Naive thymus-derived CD4-positive, alpha-beta T cell (primary cell): ENCODE measurements around the gene ZDHHC14. TPM values are rescaled to one million over a fixed set of nuclear protein-coding genes. Genes with fewer than 3 reads are reported as not detected.
A peak's percentile ranks its signal among the peaks of the same experiment; 100 is the strongest.

Experiments
- ATAC-seq: fragments of 150-1000 bp; cut with Tn5 transposase; 2 replicates; pipeline ENCODE4 v1.10.0; 2021; ENCODE audit warnings: mild to moderate bottlenecking, moderate library complexity
- CTCF ChIA-PET: fragments of 350-600 bp; sonication (Branson Sonifier 250); formaldehyde crosslinking; loops from one replicate; lab custom pipeline; 2021; ENCODE audit warnings: antibody characterized with exemption; lab: Charles Lee
- POLR2A ChIA-PET: fragments of 350-600 bp; sonication (Branson Sonifier 250); formaldehyde crosslinking; loops from one replicate; lab custom pipeline; 2021; ENCODE audit warnings: antibody characterized with exemption, inconsistent platforms; lab: Charles Lee
- DNase-seq, 9 donors: peaks; one replicate each; pipeline versions ENCODE4 v3.0.0 to v3.0.0-alpha.2; 2020 to 2022; ENCODE audit warnings: mixed read lengths in 1 of 9
- H3K27ac ChIP-seq: one replicate; pipeline ENCODE4 v1.7.0; 2013; ENCODE audit warnings: mild to moderate bottlenecking, low read depth, low read length, moderate library complexity
- H3K27me3 ChIP-seq, 2 donors: one replicate each; pipeline ENCODE4 v1.7.0; 2013; ENCODE audit warnings: low read length in 2 of 2, mild to moderate bottlenecking in 2 of 2, moderate library complexity in 2 of 2; ENCODE audit not compliant: control insufficient read depth in 2 of 2, insufficient read depth in 2 of 2
- H3K36me3 ChIP-seq, 3 experiments: 1 replicate in 2 of 3; 2 replicates in 1 of 3; pipeline ENCODE4 v1.7.0; 2013; ENCODE audit warnings: low read length in 3 of 3, mild to moderate bottlenecking in 3 of 3, moderate library complexity in 1 of 3; ENCODE audit not compliant: insufficient read depth in 3 of 3, control insufficient read depth in 2 of 3
- H3K4me1 ChIP-seq, 2 donors: one replicate each; pipeline ENCODE4 v1.7.0; 2013; ENCODE audit warnings: low read length in 2 of 2, mild to moderate bottlenecking in 2 of 2, moderate library complexity in 1 of 2; ENCODE audit not compliant: control insufficient read depth in 2 of 2, insufficient read depth in 2 of 2
- H3K4me3 ChIP-seq: 2 replicates; pipeline ENCODE4 v1.7.0; 2013; ENCODE audit warnings: mild to moderate bottlenecking, low read length
- H3K9me3 ChIP-seq, 3 experiments: 1 replicate in 2 of 3; 2 replicates in 1 of 3; pipeline ENCODE4 v1.7.0; 2013; ENCODE audit warnings: low read length in 3 of 3; ENCODE audit not compliant: control insufficient read depth in 2 of 3
- H3K27ac Mint-ChIP-seq, 9 donors: one replicate each; pipeline ENCODE4 v1.8.0; 2020 to 2022; ENCODE audit warnings: mixed read lengths in 9 of 9, mild to moderate bottlenecking in 8 of 9, moderate library complexity in 5 of 9, inconsistent platforms in 2 of 9
- H3K27me3 Mint-ChIP-seq, 5 donors: one replicate each; pipeline ENCODE4 v1.8.0; 2021 to 2022; ENCODE audit warnings: mixed read lengths in 5 of 5, mild to moderate bottlenecking in 1 of 5
- H3K36me3 Mint-ChIP-seq, 5 donors: one replicate each; pipeline ENCODE4 v1.8.0; 2020 to 2022; ENCODE audit warnings: mixed read lengths in 5 of 5, mild to moderate bottlenecking in 3 of 5, inconsistent platforms in 1 of 5
- H3K4me1 Mint-ChIP-seq, 7 donors: one replicate each; pipeline ENCODE4 v1.8.0; 2020 to 2022; ENCODE audit warnings: mixed read lengths in 7 of 7, mild to moderate bottlenecking in 3 of 7, inconsistent platforms in 1 of 7
- H3K4me3 Mint-ChIP-seq, 10 donors: one replicate each; pipeline ENCODE4 v1.8.0; 2020 to 2022; ENCODE audit warnings: mild to moderate bottlenecking in 10 of 10, mixed read lengths in 10 of 10, moderate library complexity in 6 of 10, inconsistent platforms in 2 of 10
- H3K9me3 Mint-ChIP-seq, 11 donors: one replicate each; pipeline ENCODE4 v1.8.0; 2020 to 2022; ENCODE audit warnings: mixed read lengths in 11 of 11, mild to moderate bottlenecking in 4 of 11, inconsistent platforms in 1 of 11, moderate library complexity in 1 of 11
- intact Hi-C, 2 donors: fragments of 100-400 bp; cut with micrococcal nuclease; formaldehyde crosslinking; loops; one replicate each; pipeline ENCODE4 v1.15.1; 2023
- polyA plus RNA-seq, 2 donors: library from polyadenylated mRNA; unstranded; fragments of 300-500 nt; fragmentation: Illumina TruSeq; gene quantifications; one replicate each; pipeline ENCODE4 v1.2.3, GENCODE V29; 2021
- total RNA-seq, 6 experiments: library from RNA in 5 of 6; stranded (reverse) in 5 of 6; gene quantifications; 1 replicate in 5 of 6; 2 replicates in 1 of 6; pipeline ENCODE4 v1.2.3 and lab custom pipeline; 2021 to 2026

Gene ZDHHC14
- total and polyA plus RNA-seq, 7 experiments from 2014 or later = 0.13 to 18.2 (median 0.95) TPM

GRCh38 chr6:157609556-157609955 is 228.6 kb downstream of the ZDHHC14 start:
- Histone ChIP-seq H3K27me3 (no peaks in the 10 kb centered on the region), H3K9me3 (no peaks in the 10 kb centered on the region), H3K36me3 (no peaks in the 10 kb centered on the region), H3K4me1 (no peaks in the 10 kb centered on the region), H3K27ac (no peak overlapping the region), H3K4me3 (no peak overlapping the region)
- ATAC-seq = no peak
- Mint-ChIP-seq H3K9me3 (peaks cover 0 to 1% (median 0%) of the 10 kb centered on the region in 11 donors), H3K4me1 (peaks cover 0 to 12% (median 0%) of the 10 kb centered on the region in 7 donors), H3K27me3 (no peaks in the 10 kb centered on the region), H3K27ac (no peak overlapping the region), H3K36me3 (no peaks in the 10 kb centered on the region), H3K4me3 (no peak overlapping the region)
- CTCF ChIA-PET = no interaction called here
- no peak for DNase-seq
- POLR2A ChIA-PET = no interaction called here
- intact Hi-C loops = no loop called here

DNA sequence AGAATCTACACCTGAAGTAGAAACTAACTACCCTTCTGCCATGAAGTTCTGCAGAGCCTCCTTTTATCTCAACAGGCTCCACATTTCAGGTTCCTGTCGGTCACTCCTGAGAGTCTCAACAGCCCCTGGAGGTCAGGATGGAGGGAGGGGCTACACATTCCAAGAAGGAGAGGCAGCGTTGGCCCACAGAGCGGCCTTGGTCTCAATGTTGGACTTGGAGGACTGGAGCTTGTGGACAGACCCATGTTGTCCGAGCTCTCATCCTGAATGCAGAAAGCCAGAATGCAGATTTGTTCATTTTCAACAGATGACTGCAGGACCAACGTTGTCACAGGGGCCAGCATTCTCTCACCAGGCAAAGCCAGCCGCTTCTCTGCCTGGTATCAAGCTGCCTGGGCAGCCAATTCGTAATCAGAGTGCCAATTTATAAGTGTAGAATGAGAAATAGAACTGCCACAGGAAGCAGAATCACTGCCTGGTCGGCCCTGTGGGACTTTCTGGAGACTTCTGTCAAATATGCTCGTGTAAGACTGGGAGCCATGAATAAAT is 229.5 kb downstream of the ZDHHC14 start:
- H3K4me3 Mint-ChIP-seq = no peak overlapping the region
- ChIA-PET POLR2A (no interaction called here), CTCF (no interaction called here)
- Histone ChIP-seq H3K27me3 (no peaks in the 10 kb centered on the region), H3K27ac (no peak overlapping the region), H3K4me1 (no peaks in the 10 kb centered on the region), H3K36me3 (no peaks in the 10 kb centered on the region), H3K9me3 (no peaks in the 10 kb centered on the region), H3K4me3 (no peak overlapping the region)
- DNase-seq = no peak
- intact Hi-C loops = no loop called here
- no peak overlapping the region for H3K27ac Mint-ChIP-seq
- no peaks in the 10 kb centered on the region for H3K36me3 Mint-ChIP-seq
- peaks cover 0 to 1% (median 0%) of the 10 kb centered on the region in 11 donors for H3K9me3 Mint-ChIP-seq
- no peak for ATAC-seq
- peaks cover 0 to 12% (median 0%) of the 10 kb centered on the region in 7 donors for H3K4me1 Mint-ChIP-seq
- no peaks in the 10 kb centered on the region for H3K27me3 Mint-ChIP-seq

DNA sequence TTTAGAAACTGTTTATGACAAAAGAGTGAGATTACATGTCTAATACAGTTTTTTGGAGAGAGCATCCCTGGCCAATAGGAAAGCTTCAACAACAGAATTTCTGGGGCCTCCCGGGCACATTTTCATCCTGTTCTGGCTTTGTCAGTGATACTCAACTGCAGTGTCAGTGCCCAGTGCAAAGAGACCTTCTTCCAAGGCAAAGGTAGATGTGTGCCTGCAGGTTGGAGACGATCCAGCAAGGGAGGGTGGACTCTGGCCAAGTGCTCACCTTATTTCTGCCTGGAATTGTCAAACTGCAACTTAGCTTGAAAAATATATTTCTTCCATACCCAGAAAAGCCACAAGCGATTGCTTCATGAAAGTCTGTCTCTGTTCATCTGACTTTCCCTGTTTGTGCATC is 230.4 kb downstream of the ZDHHC14 start:
- Mint-ChIP-seq H3K27me3 (no peaks in the 10 kb centered on the region), H3K4me3 (no peak overlapping the region), H3K4me1 (peaks cover 0 to 12% (median 0%) of the 10 kb centered on the region in 7 donors), H3K27ac (no peak overlapping the region), H3K9me3 (peaks cover 0 to 1% (median 0%) of the 10 kb centered on the region in 11 donors), H3K36me3 (no peaks in the 10 kb centered on the region)
- Histone ChIP-seq H3K36me3 (no peaks in the 10 kb centered on the region), H3K4me1 (no peaks in the 10 kb centered on the region), H3K9me3 (no peaks in the 10 kb centered on the region), H3K4me3 (no peak overlapping the region), H3K27ac (no peak overlapping the region), H3K27me3 (no peaks in the 10 kb centered on the region)
- ChIA-PET POLR2A (no interaction called here), CTCF (no interaction called here)
- DNase-seq = no peak
- no peak for ATAC-seq
- intact Hi-C loops = no loop called here

DNA sequence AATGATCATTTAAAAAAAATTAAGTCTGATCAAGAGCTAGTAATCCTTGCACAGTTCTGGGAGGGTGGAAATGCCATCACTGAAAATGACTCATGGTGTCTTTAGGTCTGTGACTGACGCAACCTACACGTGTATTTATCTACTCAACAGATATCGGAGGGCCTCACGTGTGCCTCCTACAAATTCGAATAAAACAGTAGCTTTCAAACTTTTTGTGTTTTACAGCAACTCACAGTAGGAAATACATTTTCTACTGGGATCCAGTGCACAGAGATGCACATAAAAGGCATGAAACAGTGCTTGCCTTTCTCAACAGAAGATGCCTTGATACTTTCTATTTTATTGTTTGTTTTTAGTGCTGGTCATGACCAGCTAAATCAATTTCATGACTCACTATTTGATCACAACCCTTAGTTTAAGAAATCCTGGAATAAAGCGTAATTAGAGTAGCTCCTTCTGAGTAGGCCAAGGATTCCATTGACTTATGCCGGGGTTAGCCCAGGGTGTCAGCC is 232.1 kb downstream of the ZDHHC14 start:
- POLR2A ChIA-PET = no interaction called here
- H3K27me3 ChIP-seq = no peaks in the 10 kb centered on the region
- H3K27me3 Mint-ChIP-seq = no peaks in the 10 kb centered on the region
- no peak overlapping the region for H3K27ac ChIP-seq
- H3K9me3 Mint-ChIP-seq = peaks cover 0 to 1% (median 0%) of the 10 kb centered on the region in 11 donors
- H3K27ac Mint-ChIP-seq = no peak overlapping the region
- intact Hi-C loops = no loop called here
- CTCF ChIA-PET = interaction anchor here (0.7 kb wide), 1 partner anchor 383 kb away, joined by 7 read pairs; no protein-coding TSS in a partner anchor
- ATAC-seq = no peak
- H3K4me3 ChIP-seq = no peak overlapping the region
- no peaks in the 10 kb centered on the region for H3K36me3 ChIP-seq
- H3K36me3 Mint-ChIP-seq = peaks cover 0 to 3% (median 0%) of the 10 kb centered on the region in 5 donors
- H3K9me3 ChIP-seq = no peaks in the 10 kb centered on the region
- H3K4me1 Mint-ChIP-seq = peaks cover 0 to 7% (median 0%) of the 10 kb centered on the region in 7 donors
- DNase-seq = no peak
- no peaks in the 10 kb centered on the region for H3K4me1 ChIP-seq
- H3K4me3 Mint-ChIP-seq = no peak overlapping the region

DNA sequence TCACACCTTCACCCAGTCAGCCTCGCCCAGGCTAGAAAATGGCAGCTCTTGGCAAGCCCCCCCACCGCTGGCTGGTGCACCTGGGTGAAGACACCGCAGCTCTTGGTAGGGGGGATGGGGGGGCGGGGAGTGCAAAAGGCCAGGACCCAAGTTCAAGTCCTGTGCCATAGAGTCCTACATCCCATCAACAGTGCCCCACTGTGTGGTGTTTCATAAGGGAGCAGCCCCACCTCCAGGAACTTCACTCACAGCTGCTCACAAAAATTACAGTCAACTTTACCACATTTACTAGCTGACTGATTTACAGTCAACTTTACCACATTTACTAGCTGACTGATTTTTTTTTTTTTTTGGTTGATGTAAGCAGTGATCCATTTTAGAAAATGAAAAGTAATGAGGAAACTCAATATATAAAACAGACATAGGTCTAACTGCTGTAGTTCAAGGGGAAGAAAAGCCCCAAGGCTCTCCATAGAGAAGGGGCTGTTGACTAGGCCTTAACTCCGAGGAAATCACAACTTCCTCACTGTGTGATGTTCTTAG is 233.1 kb downstream of the ZDHHC14 start:
- POLR2A ChIA-PET = no interaction called here
- peaks cover 0 to 3% (median 0%) of the 10 kb centered on the region in 5 donors for H3K36me3 Mint-ChIP-seq
- Histone ChIP-seq H3K9me3 (no peaks in the 10 kb centered on the region), H3K27ac (no peak overlapping the region), H3K36me3 (no peaks in the 10 kb centered on the region), H3K4me1 (no peaks in the 10 kb centered on the region), H3K27me3 (no peaks in the 10 kb centered on the region), H3K4me3 (no peak overlapping the region)
- H3K4me3 Mint-ChIP-seq = no peak overlapping the region
- H3K9me3 Mint-ChIP-seq = peaks cover 0 to 1% (median 0%) of the 10 kb centered on the region in 11 donors
- DNase-seq = no peak
- no peak overlapping the region for H3K27ac Mint-ChIP-seq
- intact Hi-C loops = no loop called here
- CTCF ChIA-PET = no interaction called here
- H3K4me1 Mint-ChIP-seq = peaks cover 0 to 7% (median 0%) of the 10 kb centered on the region in 7 donors
- ATAC-seq = peak; percentile 36
- H3K27me3 Mint-ChIP-seq = no peaks in the 10 kb centered on the region

GRCh38 chr6:157615420-157615769 is 234.4 kb downstream of the ZDHHC14 start:
- Histone ChIP-seq H3K36me3 (no peaks in the 10 kb centered on the region), H3K4me3 (no peak overlapping the region), H3K27me3 (no peaks in the 10 kb centered on the region), H3K4me1 (no peaks in the 10 kb centered on the region), H3K9me3 (no peaks in the 10 kb centered on the region), H3K27ac (no peak overlapping the region)
- Mint-ChIP-seq H3K27me3 (no peaks in the 10 kb centered on the region), H3K27ac (no peak overlapping the region), H3K4me3 (no peak overlapping the region), H3K9me3 (peaks cover 0 to 1% (median 0%) of the 10 kb centered on the region in 11 donors), H3K4me1 (peaks cover 0 to 7% (median 0%) of the 10 kb centered on the region in 7 donors), H3K36me3 (peaks cover 0 to 3% (median 0%) of the 10 kb centered on the region in 5 donors)
- DNase-seq (no peak), ATAC-seq (peak; percentile 36)
- ChIA-PET POLR2A (no interaction called here), CTCF (interaction anchor here (1.0 kb wide), 1 partner anchor 20 kb away, joined by 3 read pairs; no protein-coding TSS in a partner anchor)
- intact Hi-C loops = no loop called here

DNA sequence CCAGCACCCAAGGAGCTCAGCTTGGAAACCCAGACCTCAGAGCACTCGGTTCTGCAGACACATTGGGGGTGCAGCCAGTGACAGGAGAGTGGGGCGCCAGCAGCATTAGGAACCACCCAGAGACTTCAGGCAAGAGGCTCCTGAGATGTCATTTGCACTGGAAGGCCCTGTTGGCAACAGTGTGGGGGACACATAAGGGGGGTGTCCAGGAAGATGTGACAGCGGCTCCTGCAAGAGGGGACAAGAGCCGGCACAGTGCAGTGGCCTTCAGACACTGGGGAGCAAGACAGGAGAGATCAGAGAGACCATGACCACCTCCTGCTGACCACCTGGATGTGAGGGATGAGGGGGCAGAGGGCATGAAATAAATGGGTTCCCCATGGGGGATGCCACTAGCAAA is 235.0 kb downstream of the ZDHHC14 start:
- Mint-ChIP-seq H3K9me3 (peaks cover 0 to 1% (median 0%) of the 10 kb centered on the region in 11 donors), H3K27ac (no peak overlapping the region)
- CTCF ChIA-PET = no interaction called here

More for the DNA sequence above, 235.0 kb downstream of the ZDHHC14 start:
- DNase-seq (no peak), ATAC-seq (no peak)
- intact Hi-C loops = no loop called here
- H3K4me3 ChIP-seq = no peak overlapping the region
- Mint-ChIP-seq H3K27me3 (no peaks in the 10 kb centered on the region), H3K36me3 (peaks cover 0 to 3% (median 0%) of the 10 kb centered on the region in 5 donors), H3K4me1 (peaks cover 0 to 7% (median 0%) of the 10 kb centered on the region in 7 donors), H3K4me3 (no peak overlapping the region)
- H3K36me3 ChIP-seq = no peaks in the 10 kb centered on the region
- no peaks in the 10 kb centered on the region for H3K4me1 ChIP-seq
- no peak overlapping the region for H3K27ac ChIP-seq
- H3K9me3 ChIP-seq = no peaks in the 10 kb centered on the region
- H3K27me3 ChIP-seq = no peaks in the 10 kb centered on the region
- POLR2A ChIA-PET = no interaction called here
